SK-N-SH treated with all-trans-retinoic acid at 6 μM for 48 hours (cell line): Measurements from ENCODE around the gene SP9.

ENCODE experiments used
- ATAC-seq: fragments of 200-7000 bp; cut with Tn5 transposase; 3 replicates; pipeline ENCODE4 v1.9.1; 2020; ENCODE audit warnings: mild to moderate bottlenecking, moderate library complexity
- ARNTL ChIP-seq: fragments of 450-650 bp; formaldehyde crosslinking; IDR thresholded peaks from 2 replicates; pipeline ENCODE4 v1.5.0; 2020; ENCODE audit warnings: low read depth, mild to moderate bottlenecking, moderate library complexity, borderline replicate concordance
- BACH2 ChIP-seq: fragments of 250-450 bp; sonication (Bioruptor Pico); IDR thresholded peaks from 2 replicates; pipeline ENCODE4 v1.9.0; 2021; ENCODE audit warnings: mild to moderate bottlenecking, borderline replicate concordance
- CSDC2 ChIP-seq: fragments of 250-450 bp; sonication (Bioruptor Pico); IDR thresholded peaks from 2 replicates; pipeline ENCODE4 v1.5.0; 2020; ENCODE audit warnings: mild to moderate bottlenecking, moderate library complexity
- CSRNP3 ChIP-seq: fragments of 250-450 bp; sonication (Bioruptor Pico); IDR thresholded peaks from 2 replicates; pipeline ENCODE4 v1.5.1; 2021; ENCODE audit warnings: mild to moderate bottlenecking, moderate library complexity
- ESRRG ChIP-seq: fragments of 250-450 bp; sonication (Bioruptor Pico); IDR thresholded peaks from 2 replicates; pipeline ENCODE4 v1.6.1; 2021; ENCODE audit warnings: mild to moderate bottlenecking
- GLIS3 ChIP-seq: fragments of 250-450 bp; sonication (Bioruptor Pico); IDR thresholded peaks from 2 replicates; pipeline ENCODE4 v1.5.0; 2020; ENCODE audit warnings: mild to moderate bottlenecking, moderate library complexity
- ISL1 ChIP-seq: fragments of 250-450 bp; sonication (Bioruptor Pico); IDR thresholded peaks from 2 replicates; pipeline ENCODE4 v2.1.2; 2022; ENCODE audit warnings: mild to moderate bottlenecking, moderate library complexity
- PATZ1 ChIP-seq: fragments of 250-450 bp; sonication (Bioruptor Pico); IDR thresholded peaks from 2 replicates; pipeline ENCODE4 v1.8.0; 2020; ENCODE audit warnings: mild to moderate bottlenecking, moderate library complexity, borderline replicate concordance
- POU6F1 ChIP-seq: fragments of 250-450 bp; sonication (Bioruptor Pico); IDR thresholded peaks from 2 replicates; pipeline ENCODE4 v1.8.0; 2021; ENCODE audit warnings: low read depth, mild to moderate bottlenecking, moderate library complexity, borderline replicate concordance
- PPARA ChIP-seq: fragments of 250-450 bp; sonication (Bioruptor Pico); IDR thresholded peaks from 2 replicates; pipeline ENCODE4 v1.5.0; 2020; ENCODE audit warnings: mild to moderate bottlenecking, borderline replicate concordance
- RARB ChIP-seq: fragments of 250-450 bp; sonication (Bioruptor Pico); IDR thresholded peaks from 2 replicates; pipeline ENCODE4 v1.8.0; 2021; ENCODE audit warnings: mild to moderate bottlenecking, moderate library complexity
- SNAI2 ChIP-seq: fragments of 250-450 bp; sonication (Bioruptor Pico); IDR thresholded peaks from 2 replicates; pipeline ENCODE4 v1.5.0; 2020; ENCODE audit warnings: mild to moderate bottlenecking, moderate library complexity
- TCF4 ChIP-seq: fragments of 250-450 bp; sonication (Bioruptor Pico); IDR thresholded peaks from 2 replicates; pipeline ENCODE4 v1.8.0; 2021; ENCODE audit warnings: mild to moderate bottlenecking, moderate library complexity, borderline replicate concordance
- TOX ChIP-seq: fragments of 250-450 bp; sonication (Bioruptor Pico); IDR thresholded peaks from 2 replicates; pipeline ENCODE4 v1.8.0; 2021; ENCODE audit warnings: mild to moderate bottlenecking, moderate library complexity, borderline replicate concordance
- ZC3H10 ChIP-seq: fragments of 250-450 bp; sonication (Bioruptor Pico); IDR thresholded peaks from 2 replicates; pipeline ENCODE4 v1.5.1; 2021; ENCODE audit warnings: mild to moderate bottlenecking, moderate library complexity
- ZFP3 ChIP-seq: fragments of 250-450 bp; sonication (Bioruptor Pico); IDR thresholded peaks from 2 replicates; pipeline ENCODE4 v1.5.0; 2020; ENCODE audit warnings: mild to moderate bottlenecking, moderate library complexity
- ZFP30 ChIP-seq: fragments of 450-650 bp; formaldehyde crosslinking; IDR thresholded peaks from 2 replicates; pipeline ENCODE4 v1.5.0; 2022; ENCODE audit warnings: mild to moderate bottlenecking, moderate library complexity
- ZNF565 ChIP-seq: fragments of 450-650 bp; formaldehyde crosslinking; conservative IDR thresholded peaks from 2 replicates; pipeline ENCODE4 v1.5.0; 2020; ENCODE audit warnings: low read depth, mild to moderate bottlenecking, moderate library complexity
- ZNF8 ChIP-seq: fragments of 450-650 bp; formaldehyde crosslinking; IDR thresholded peaks from 2 replicates; pipeline ENCODE4 v1.5.0; 2020; ENCODE audit warnings: mild to moderate bottlenecking, moderate library complexity
- TF ChIP-seq, protein P1 (sequence below): fragments of 250-450 bp; sonication (Bioruptor Pico); IDR thresholded peaks from 2 replicates; pipeline ENCODE4 v1.5.1; 2020; ENCODE audit warnings: low read depth, mild to moderate bottlenecking, moderate library complexity

Gene SP9

GRCh38 chr2:174327841-174328113 is 7.0 kb upstream of the SP9 start:
- no peak for TF ChIP-seq POU6F1 (CRISPR knock-in tag)
- no peak for TF ChIP-seq ZFP30 (CRISPR knock-in tag)
- no peak for TF ChIP-seq ZNF8
- ATAC-seq: no peak; the same call in 2 of the 3 replicates

GRCh38 chr2:174328114-174328960 is 6.4 kb upstream of the SP9 start:
- ATAC-seq: no peak; the same call in 2 of the 3 replicates
- TF ChIP-seq RARB (CRISPR knock-in tag) (no peak), CSDC2 (no peak), ZNF565 (CRISPR knock-in tag) (no peak), CSRNP3 (CRISPR knock-in tag) (no peak), ESRRG (CRISPR knock-in tag) (no peak), ISL1 (CRISPR knock-in tag) (no peak), ZNF8 (no peak), ZC3H10 (CRISPR knock-in tag) (no peak), ZFP3 (CRISPR knock-in tag) (no peak), BACH2 (CRISPR knock-in tag) (no peak), TOX (CRISPR knock-in tag) (no peak), PPARA (CRISPR knock-in tag) (no peak), ARNTL (CRISPR knock-in tag) (no peak), SNAI2 (CRISPR knock-in tag) (no peak), GLIS3 (no peak), ZFP30 (CRISPR knock-in tag) (no peak), PATZ1 (CRISPR knock-in tag) (no peak), POU6F1 (CRISPR knock-in tag) (no peak), TCF4 (CRISPR knock-in tag) (no peak)
- TF ChIP-seq, protein P1, sequence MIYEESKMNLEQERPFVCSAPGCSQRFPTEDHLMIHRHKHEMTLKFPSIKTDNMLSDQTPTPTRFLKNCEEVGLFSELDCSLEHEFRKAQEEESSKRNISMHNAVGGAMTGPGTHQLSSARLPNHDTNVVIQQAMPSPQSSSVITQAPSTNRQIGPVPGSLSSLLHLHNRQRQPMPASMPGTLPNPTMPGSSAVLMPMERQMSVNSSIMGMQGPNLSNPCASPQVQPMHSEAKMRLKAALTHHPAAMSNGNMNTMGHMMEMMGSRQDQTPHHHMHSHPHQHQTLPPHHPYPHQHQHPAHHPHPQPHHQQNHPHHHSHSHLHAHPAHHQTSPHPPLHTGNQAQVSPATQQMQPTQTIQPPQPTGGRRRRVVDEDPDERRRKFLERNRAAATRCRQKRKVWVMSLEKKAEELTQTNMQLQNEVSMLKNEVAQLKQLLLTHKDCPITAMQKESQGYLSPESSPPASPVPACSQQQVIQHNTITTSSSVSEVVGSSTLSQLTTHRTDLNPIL: no peak
- TF ChIP-seq, all 23 proteins: peak for 0

DNA sequence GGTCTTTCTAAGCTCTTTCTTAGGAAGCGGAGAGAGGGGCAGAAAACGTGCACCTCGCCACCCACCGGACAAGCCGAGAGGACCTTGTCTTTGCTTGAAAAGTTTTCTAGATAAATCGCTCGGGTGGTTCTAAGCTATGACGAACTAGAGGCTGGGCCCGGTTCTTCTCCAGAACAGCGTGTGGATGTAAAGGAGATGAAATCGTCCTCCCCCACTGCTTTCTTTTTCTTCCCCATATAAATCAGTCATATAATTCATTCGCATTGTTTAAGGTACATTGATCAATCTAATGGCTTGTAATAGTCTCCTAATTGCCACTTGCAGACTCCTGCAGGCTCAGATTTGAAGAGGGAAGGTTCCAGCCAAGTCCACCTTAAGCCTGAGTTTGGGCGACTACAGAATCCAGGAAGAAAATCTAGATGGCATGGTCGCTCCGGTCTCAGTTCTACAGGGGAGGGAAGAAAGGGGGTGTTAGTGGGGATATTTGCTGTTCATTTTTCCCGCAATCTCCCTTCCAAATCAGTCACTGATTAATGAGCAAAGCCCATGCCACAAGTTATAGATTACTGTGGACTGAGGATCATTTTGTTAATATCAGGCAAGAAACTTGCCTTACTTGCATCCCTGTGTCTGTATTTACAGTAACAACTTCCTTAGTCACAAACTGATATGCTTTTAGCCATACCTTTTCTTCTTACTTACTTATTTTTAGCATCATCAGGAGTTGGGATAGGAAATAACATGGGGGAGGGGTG is 5.6 kb upstream of the SP9 start:
- ATAC-seq: no peak
- TF ChIP-seq PPARA (CRISPR knock-in tag) (no peak), CSRNP3 (CRISPR knock-in tag) (no peak), ZNF8 (no peak), ISL1 (CRISPR knock-in tag) (no peak), GLIS3 (no peak), PATZ1 (CRISPR knock-in tag) (no peak), TOX (CRISPR knock-in tag) (no peak), POU6F1 (CRISPR knock-in tag) (no peak), ZFP30 (CRISPR knock-in tag) (no peak)
- TF ChIP-seq, protein P1: no peak
